Chondrocyte (in vitro differentiated cells): ENCODE results near the gene ZDHHC11B. TPM values are rescaled to one million over a fixed set of nuclear protein-coding genes. Genes with fewer than 3 reads are reported as not detected.
"Not testable (repeated sequence)": the region's sequence is repeated elsewhere in the genome, so short reads cannot be mapped to it uniquely, and the experiment has no call there.

Experiments used
- DNase-seq: peaks from one replicate; pipeline ENCODE4 v3.0.0; 2021; ENCODE audit warnings: mixed read lengths, low spot score
- H3K27ac Mint-ChIP-seq: one replicate; pipeline ENCODE4 v1.8.0; 2021; ENCODE audit warnings: mild to moderate bottlenecking, moderate library complexity, mixed read lengths; ENCODE audit not compliant: unreplicated experiment
- H3K27me3 Mint-ChIP-seq: 2 replicates; pipeline ENCODE4 v1.8.0; 2021; ENCODE audit warnings: low read depth, mixed read lengths
- H3K36me3 Mint-ChIP-seq: 2 replicates; pipeline ENCODE4 v1.8.0; 2021; ENCODE audit warnings: low read depth, mixed read lengths
- H3K4me1 Mint-ChIP-seq: 2 replicates; pipeline ENCODE4 v1.8.0; 2021; ENCODE audit warnings: low read depth, mild to moderate bottlenecking, mixed read lengths
- H3K4me3 Mint-ChIP-seq: one replicate; pipeline ENCODE4 v1.8.0; 2021; ENCODE audit warnings: mild to moderate bottlenecking, moderate library complexity, mixed read lengths; ENCODE audit not compliant: unreplicated experiment
- H3K9me3 Mint-ChIP-seq: 2 replicates; pipeline ENCODE4 v1.8.0; 2021; ENCODE audit warnings: low read depth, mixed read lengths
- total RNA-seq: library from RNA; stranded (reverse); gene quantifications from 3 replicates; pipeline ENCODE4 v1.2.1, GENCODE V29; 2021

The ZDHHC11B gene
- total RNA-seq, 1 donor from 2014 or later: 0.17 TPM

DNA sequence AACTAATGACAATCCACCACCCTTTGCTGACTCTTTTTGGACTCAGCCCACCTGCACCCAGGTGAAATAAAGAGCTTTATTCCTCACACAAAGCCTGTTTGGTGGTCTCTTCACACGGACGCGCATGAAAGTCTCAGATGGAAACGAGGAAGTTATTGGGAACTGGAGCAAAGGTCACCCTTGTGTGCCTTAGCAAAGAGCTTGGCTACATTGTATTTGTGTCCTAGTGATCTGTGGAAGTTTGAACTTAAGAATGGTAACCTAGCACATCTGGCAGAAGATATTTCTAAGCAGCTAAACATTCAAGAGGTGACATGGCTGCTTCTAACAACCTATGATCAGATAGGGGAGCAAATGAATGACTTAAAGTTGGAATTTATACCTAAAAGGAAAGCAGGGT is 76.2 kb downstream of the ZDHHC11B start:
- H3K27ac Mint-ChIP-seq, H3K36me3 Mint-ChIP-seq, H3K27me3 Mint-ChIP-seq, H3K4me1 Mint-ChIP-seq, DNase-seq, H3K9me3 Mint-ChIP-seq, H3K4me3 Mint-ChIP-seq: not testable (repeated sequence)

DNA sequence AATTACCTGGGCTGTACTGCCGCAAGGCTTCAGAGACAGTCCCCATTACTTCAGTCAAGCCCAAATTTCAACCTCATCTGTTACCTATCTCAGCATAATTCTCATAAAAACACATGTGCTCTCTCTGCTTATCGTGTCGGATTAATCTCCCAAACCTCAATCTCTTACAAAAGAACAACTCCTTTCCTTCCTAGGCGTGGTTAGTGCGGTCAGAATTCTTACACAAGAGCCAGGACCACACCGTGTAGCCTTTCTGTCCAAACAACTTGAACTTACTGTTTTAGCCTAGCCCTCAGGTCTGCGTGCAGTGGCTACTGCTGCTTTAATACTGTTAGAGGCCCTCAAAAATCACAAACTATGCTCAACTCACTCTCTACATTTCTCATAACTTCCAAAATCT is 78.4 kb downstream of the ZDHHC11B start:
- not testable (repeated sequence) for H3K36me3 Mint-ChIP-seq, H3K27me3 Mint-ChIP-seq

DNA sequence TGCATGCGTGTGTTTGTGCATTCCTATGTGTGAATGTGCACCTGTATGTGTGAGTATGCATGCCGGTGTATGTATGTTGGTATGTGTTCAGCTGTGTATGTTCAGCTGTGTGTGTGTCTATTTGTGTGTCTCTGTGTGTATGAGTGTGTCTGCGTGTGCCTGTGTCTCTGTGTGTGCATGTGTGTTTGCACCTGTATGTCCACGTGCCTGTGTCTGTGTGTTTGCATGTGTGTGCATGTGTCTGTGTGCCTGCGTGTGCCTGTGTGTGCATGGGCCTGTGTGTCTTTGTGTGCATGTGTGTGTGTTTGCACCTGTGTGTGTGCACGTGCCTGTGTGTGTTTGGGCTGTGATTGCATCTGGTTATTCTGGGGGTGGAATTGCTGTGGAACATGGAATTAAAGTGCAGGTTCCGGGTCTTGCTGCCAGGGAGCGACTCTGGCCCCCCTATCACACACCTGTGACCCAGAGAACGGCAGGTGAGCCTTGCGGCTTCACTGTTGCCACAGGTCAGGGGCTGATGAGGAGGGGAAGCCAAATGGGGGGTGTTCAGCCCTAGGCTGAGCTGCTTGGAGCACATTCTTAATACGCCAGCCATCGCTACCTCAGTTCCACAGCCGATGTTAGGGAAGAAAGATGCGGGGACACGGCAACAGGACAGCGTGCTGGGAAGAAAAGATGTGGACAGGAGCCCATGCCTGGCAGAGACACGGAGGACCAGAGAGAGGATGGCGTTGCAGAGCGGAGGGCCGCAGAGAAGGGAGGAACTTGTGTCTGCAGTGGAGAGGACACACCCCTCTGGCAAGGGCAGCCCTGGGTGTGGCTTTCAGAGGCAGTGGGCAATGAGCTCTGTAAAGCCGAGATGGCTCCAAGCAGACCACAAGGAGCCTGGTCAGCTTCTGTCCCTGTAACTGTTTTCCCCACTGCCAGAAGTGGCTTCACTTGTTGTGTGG is 87.5 kb downstream of the ZDHHC11B start:
- not testable (repeated sequence) for DNase-seq, H3K4me1 Mint-ChIP-seq, H3K4me3 Mint-ChIP-seq, H3K27ac Mint-ChIP-seq, H3K36me3 Mint-ChIP-seq
- Mint-ChIP-seq H3K9me3 (peaks cover 30% of the 10 kb centered on the region), H3K27me3 (peaks cover 13% of the 10 kb centered on the region)

More for the DNA sequence above, 78.4 kb downstream of the ZDHHC11B start:
- H3K9me3 Mint-ChIP-seq, DNase-seq, H3K27ac Mint-ChIP-seq, H3K4me3 Mint-ChIP-seq, H3K4me1 Mint-ChIP-seq: not testable (repeated sequence)

DNA sequence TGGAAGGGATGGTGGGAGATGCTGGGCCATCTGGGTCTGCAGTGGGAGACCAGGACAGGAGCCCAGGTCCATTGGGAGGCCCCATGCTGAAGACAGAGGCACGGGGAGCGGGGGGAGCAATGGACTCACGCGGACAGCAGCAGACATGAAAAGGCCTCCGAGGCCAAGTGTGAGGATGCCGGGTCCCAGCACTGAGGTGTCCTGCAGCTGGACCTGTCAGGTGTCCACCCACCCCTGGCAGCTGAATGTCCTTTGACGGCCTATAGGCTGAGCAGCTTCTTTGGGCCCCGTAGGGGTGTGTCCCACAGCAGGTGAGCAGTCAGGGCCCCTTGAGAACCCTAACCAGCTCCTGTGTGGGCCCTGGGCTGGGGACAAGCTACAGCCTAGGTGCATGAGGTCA is 88.3 kb downstream of the ZDHHC11B start:
- peaks cover 30% of the 10 kb centered on the region for H3K9me3 Mint-ChIP-seq
- not testable (repeated sequence) for H3K4me3 Mint-ChIP-seq, H3K36me3 Mint-ChIP-seq, H3K27ac Mint-ChIP-seq, H3K4me1 Mint-ChIP-seq, DNase-seq
- H3K27me3 Mint-ChIP-seq: peaks cover 13% of the 10 kb centered on the region

DNA sequence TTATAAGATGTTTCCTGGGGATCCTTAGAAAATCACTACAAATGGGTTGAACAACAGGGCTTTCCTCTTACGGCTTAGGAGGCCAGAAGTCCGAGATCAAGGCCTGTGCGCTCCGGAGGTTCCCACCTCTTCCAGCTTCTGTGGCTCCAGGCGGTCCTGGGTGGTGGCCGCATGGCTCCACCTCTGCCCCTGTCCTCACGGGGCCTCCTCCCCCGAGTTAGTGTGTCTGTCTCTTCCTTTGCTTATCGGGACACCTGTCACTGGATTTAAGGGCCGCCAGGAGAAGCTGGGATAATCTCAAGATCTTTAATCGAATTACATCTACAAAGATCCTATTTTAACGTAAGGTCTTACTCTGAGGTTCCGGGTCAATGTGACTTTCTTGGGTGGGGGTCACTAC is 89.1 kb downstream of the ZDHHC11B start:
- H3K27ac Mint-ChIP-seq, H3K27me3 Mint-ChIP-seq, DNase-seq, H3K36me3 Mint-ChIP-seq, H3K4me3 Mint-ChIP-seq, H3K4me1 Mint-ChIP-seq: not testable (repeated sequence)
- peaks cover 25% of the 10 kb centered on the region for H3K9me3 Mint-ChIP-seq

DNA sequence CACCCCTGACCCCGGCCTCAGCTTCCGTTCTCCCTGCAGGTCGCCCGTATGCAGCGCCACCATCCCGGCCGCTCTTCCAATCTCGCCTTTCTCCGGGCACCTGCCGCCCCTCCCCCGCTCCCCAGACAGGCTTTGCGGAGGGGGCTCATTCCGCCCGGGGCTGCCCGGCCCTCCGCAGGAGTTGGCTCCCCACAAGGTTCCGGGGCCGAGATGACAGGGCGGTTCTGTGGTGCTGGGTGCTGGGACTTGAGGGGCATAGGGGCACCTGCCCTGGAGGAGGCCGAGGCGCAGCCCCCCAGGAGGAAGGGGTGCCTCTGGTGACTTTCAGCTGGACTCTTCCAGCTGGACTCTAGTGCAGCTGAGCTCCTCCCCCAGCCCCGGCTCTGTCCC is 90.5 kb downstream of the ZDHHC11B start:
- H3K4me3 Mint-ChIP-seq, H3K4me1 Mint-ChIP-seq, H3K27ac Mint-ChIP-seq, H3K36me3 Mint-ChIP-seq, DNase-seq, H3K27me3 Mint-ChIP-seq: not testable (repeated sequence)
- H3K9me3 Mint-ChIP-seq: peaks cover 17% of the 10 kb centered on the region

DNA sequence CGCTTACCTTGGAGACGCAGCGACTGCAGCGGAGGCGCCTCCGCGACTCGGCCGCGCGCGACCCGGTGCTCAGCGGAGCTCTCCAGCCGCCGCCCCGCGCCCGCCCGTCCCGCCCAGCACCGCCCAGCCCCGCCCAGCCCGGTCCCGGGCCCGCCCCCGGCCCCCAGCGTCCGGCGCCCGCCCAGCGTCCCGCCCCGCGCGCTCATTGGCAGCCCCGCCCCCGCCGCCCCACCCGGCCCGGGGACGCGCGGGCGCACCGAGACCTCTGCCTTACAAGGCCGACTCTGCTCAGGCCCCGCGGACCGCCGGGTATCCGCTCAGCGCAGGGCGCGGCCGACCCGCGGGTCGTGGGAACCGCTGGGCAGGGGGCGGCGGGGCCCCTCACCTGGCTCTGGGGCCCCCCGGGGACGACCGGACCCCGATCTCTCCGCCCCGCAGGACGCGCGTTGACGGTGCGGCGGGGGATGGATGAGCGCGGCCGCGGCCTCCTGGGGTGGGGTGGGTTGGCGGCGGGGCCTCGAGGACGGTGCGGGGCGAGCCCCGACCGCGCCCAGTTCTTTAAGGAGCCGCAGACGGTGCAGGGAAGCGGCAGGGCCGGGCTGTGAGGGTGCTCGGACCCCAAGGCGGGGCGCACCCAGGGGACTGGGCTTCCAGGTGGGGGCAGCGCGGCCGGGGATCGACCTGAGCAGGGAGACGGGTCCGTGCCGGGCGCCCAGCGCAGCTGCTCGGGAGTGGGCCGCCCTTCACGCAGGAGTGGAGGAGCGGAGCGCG is 91.1 kb downstream of the ZDHHC11B start, which contains the start of gene TPPP:
Gene TPPP, minus strand, starts transcription at position 82 of the 771 bp plus-strand sequence. CDS start 15,292 bp downstream, outside the sequence.
- peak; percentile 84 for DNase-seq
- H3K9me3 Mint-ChIP-seq: peaks cover 11% of the 10 kb centered on the region
- not testable (repeated sequence) for H3K4me1 Mint-ChIP-seq, H3K4me3 Mint-ChIP-seq, H3K27me3 Mint-ChIP-seq, H3K27ac Mint-ChIP-seq, H3K36me3 Mint-ChIP-seq

DNA sequence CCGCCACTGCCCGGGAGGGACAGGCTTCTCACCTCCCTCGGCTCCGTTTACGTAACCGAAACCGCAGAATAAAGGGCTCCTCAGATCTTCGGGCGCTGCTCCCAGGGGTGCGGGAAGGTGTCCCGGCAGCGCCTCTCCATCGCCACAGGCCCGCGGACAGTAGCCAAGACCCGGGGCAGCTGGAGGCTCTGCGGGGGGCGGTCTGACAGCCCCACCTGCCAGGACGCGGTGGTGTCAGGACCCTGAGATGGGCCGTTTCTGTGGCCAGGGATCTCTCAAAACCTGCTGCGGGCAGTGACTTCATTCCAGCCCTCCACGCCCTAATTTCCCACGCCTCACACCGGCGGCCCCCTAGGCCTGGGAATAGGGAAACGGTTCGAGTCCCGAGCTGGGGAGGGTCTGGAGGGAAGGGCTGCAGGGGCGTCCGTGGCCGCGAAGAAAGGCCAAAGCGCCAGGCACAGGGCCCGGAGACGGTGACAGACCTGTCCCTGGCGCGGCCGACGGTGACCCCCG is 91.9 kb downstream of the ZDHHC11B start:
- not testable (repeated sequence) for H3K4me1 Mint-ChIP-seq, H3K4me3 Mint-ChIP-seq, H3K27ac Mint-ChIP-seq, H3K27me3 Mint-ChIP-seq, DNase-seq, H3K9me3 Mint-ChIP-seq, H3K36me3 Mint-ChIP-seq
